Nephron (organoid): Measurements from ENCODE around the gene TIMM22.

Experiments
- H3K27ac Mint-ChIP-seq, 3 experiments: 2 replicates each; pipeline ENCODE4 v1.8.0; 2020; ENCODE audit warnings: mixed read lengths in 3 of 3, mild to moderate bottlenecking in 2 of 3, moderate library complexity in 1 of 3
- H3K27me3 Mint-ChIP-seq: 2 replicates; pipeline ENCODE4 v1.8.0; 2021; ENCODE audit warnings: low read depth, mild to moderate bottlenecking, moderate library complexity, mixed read lengths
- H3K36me3 Mint-ChIP-seq: 2 replicates; pipeline ENCODE4 v1.8.0; 2020; ENCODE audit warnings: low read depth, mixed read lengths
- H3K4me1 Mint-ChIP-seq: 2 replicates; pipeline ENCODE4 v1.8.0; 2020; ENCODE audit warnings: mixed read lengths
- H3K4me3 Mint-ChIP-seq, 3 experiments: 2 replicates each; pipeline ENCODE4 v1.8.0; 2020; ENCODE audit warnings: mild to moderate bottlenecking in 3 of 3, mixed read lengths in 3 of 3, moderate library complexity in 2 of 3
- H3K9me3 Mint-ChIP-seq: 2 replicates; pipeline ENCODE4 v1.8.0; 2020; ENCODE audit warnings: mixed read lengths
- CTCF ChIP-seq, 3 experiments: fragments of 200-600 bp; sonication (generic); IDR thresholded peaks; one replicate each; pipeline ENCODE4 v1.5.0; 2021; ENCODE audit warnings: antibody characterized with exemption in 3 of 3; ENCODE audit not compliant: unreplicated experiment in 3 of 3

TIMM22 gene

DNA sequence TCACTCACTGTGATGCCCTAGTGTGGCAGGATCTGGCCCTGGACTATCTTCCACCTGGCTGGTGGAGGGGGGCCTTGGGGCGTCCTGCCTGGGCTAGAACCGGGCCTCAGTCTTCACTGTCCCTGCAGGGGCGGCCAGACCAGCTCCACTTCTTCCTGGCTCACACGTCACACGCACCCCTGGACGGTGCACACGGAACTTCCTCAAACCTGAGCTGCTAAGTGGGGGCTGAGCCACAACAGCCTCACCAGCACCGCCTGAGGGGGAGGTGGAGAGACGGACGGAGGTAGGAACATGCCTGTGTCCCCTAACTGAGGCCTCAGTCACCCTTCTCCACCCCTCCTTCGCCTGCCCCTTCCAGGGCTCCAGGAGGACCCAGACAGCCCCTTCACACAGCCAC is 36.6 kb downstream of the TIMM22 start:
- Mint-ChIP-seq H3K9me3 (no peaks in the 10 kb centered on the region), H3K36me3 (no peaks in the 10 kb centered on the region), H3K4me3 (no peak overlapping the region), H3K4me1 (peaks cover 36% of the 10 kb centered on the region), H3K27me3 (peaks cover 3% of the 10 kb centered on the region), H3K27ac (no peak overlapping the region)
- no peak for TF ChIP-seq CTCF (IDR thresholded peaks at IDR 0.05; ENCODE audit: unreplicated experiment in 3 of 3)

- Mint-ChIP-seq H3K4me3 (no peak overlapping the region), H3K36me3 (no peaks in the 10 kb centered on the region), H3K9me3 (no peaks in the 10 kb centered on the region), H3K4me1 (peaks cover 39% of the 10 kb centered on the region), H3K27ac (peak overlapping the region in 1 of 3 experiments; percentile 51), H3K27me3 (peaks cover 3% of the 10 kb centered on the region)
- no peak for TF ChIP-seq CTCF (IDR thresholded peaks at IDR 0.05; ENCODE audit: unreplicated experiment in 3 of 3)
Observed at GRCh38 chr17:1034652-1035210, 37.8 kb downstream of the TIMM22 start.

DNA sequence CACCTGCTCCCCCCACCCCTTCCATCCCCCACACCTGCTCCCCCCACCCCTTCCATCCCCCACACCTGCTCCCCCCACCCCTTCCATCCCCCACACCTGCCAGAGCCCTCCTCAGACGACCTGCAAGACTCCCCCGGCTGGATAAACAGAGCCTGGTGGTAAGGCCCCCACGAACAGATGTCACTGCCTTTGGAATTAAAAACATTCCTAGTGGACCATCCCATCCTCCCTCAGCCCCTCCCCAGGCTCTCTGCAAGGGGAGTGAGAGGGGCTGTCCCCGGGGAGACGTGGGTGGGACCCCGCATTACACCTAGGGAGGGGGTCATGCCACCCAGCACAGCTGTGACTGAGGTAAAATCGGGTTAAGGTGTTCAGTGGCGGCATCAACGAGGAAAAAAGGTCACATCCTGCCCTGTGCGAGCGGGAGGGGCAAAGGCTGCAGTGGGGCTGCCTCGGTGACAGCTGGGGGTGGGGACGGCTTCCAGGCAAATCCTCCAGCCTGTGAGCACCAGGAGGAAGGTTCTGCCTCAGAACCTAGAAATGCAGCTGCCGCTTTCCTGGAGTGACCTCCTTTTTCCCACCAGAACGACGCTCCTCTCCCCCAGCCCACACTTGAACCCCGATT is 38.7 kb downstream of the TIMM22 start:
- Mint-ChIP-seq H3K9me3 (no peaks in the 10 kb centered on the region), H3K27me3 (peaks cover 3% of the 10 kb centered on the region), H3K4me1 (peaks cover 41% of the 10 kb centered on the region), H3K27ac (peak overlapping the region; percentile 43 to 76 (median 50)), H3K4me3 (peak overlapping the region in 1 of 3 experiments; percentile 44), H3K36me3 (no peaks in the 10 kb centered on the region)
- no peak for TF ChIP-seq CTCF (IDR thresholded peaks at IDR 0.05; ENCODE audit: unreplicated experiment in 3 of 3)

- Mint-ChIP-seq H3K4me1 (peaks cover 41% of the 10 kb centered on the region), H3K9me3 (no peaks in the 10 kb centered on the region), H3K27me3 (peaks cover 3% of the 10 kb centered on the region), H3K36me3 (no peaks in the 10 kb centered on the region), H3K4me3 (no peak overlapping the region), H3K27ac (peak overlapping the region; percentile 43 to 76 (median 50))
- no peak for TF ChIP-seq CTCF (IDR thresholded peaks at IDR 0.05; ENCODE audit: unreplicated experiment in 3 of 3)
Observed at GRCh38 chr17:1036171-1036844, 39.4 kb downstream of the TIMM22 start.

DNA sequence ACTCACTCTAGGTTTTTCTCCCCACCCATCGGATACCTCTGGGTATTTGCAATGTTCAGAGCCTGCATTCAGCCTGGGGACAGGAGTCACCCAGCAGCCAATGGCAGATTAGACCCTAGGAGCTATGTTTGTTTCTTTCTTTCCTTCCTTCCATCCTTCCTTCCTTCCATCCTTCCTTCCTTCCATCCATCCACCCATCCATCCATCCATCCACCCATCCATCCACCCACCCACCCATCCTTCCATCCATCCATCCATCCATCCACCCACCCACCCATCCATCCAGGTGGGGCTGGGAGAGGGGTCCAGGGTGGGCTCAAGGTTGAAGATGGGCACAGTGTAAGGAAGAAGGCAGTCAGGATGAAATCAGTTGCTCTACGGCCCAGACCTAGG is 39.9 kb downstream of the TIMM22 start:
- Mint-ChIP-seq H3K27me3 (peaks cover 3% of the 10 kb centered on the region), H3K4me1 (peaks cover 42% of the 10 kb centered on the region), H3K4me3 (no peak overlapping the region), H3K9me3 (no peaks in the 10 kb centered on the region), H3K36me3 (peaks cover 3% of the 10 kb centered on the region), H3K27ac (peak overlapping the region in 2 of 3 experiments; percentile 76 to 95)
- TF ChIP-seq CTCF (IDR thresholded peaks at IDR 0.05; ENCODE audit: unreplicated experiment in 3 of 3): no peak
